ENCODE measurements around the gene OAT.
A peak's percentile ranks its signal among the peaks of the same experiment; 100 is the strongest.

OAT gene

GRCh38 chr10:124418726-124419501, at the start of gene OAT:
Gene OAT, minus strand, starts transcription at chr10:124418923. Its CDS starts 6,752 bp downstream, at chr10:124412171.
- DNase-seq: peak; percentile 97 to 99 (median 98)

- no peak for DNase-seq
These were observed 48.4 kb upstream of the OAT start for GRCh38 chr10:124467165-124467564.

- no peak for DNase-seq
These were observed 47.2 kb upstream of the OAT start for GRCh38 chr10:124465777-124466488.

- no peak for DNase-seq
These were observed 46.5 kb upstream of the OAT start for GRCh38 chr10:124465003-124465776.

- no peak for DNase-seq
These were observed 45.6 kb upstream of the OAT start for GRCh38 chr10:124464028-124464965.

GRCh38 chr10:124462348-124462695, 43.6 kb upstream of the OAT start:
- DNase-seq: no peak

- peak; percentile 88 to 96 (median 94) for DNase-seq
These were observed 43.1 kb upstream of the OAT start, which contains the start of gene LHPP for GRCh38 chr10:124461642-124462347. Gene LHPP, plus strand, starts transcription at chr10:124461823. Its CDS starts 40 bp downstream, at chr10:124461863.

GRCh38 chr10:124460144-124460543, 41.4 kb upstream of the OAT start:
- no peak for DNase-seq

GRCh38 chr10:124459395-124459794, 40.7 kb upstream of the OAT start:
- no peak for DNase-seq

- no peak for DNase-seq
These were observed 40.2 kb upstream of the OAT start for GRCh38 chr10:124458889-124459288.

- no peak for DNase-seq
These were observed 39.8 kb upstream of the OAT start for GRCh38 chr10:124458473-124458872.

- DNase-seq: no peak
These were observed 36.7 kb upstream of the OAT start for GRCh38 chr10:124455441-124455840.

GRCh38 chr10:124453960-124454610, 35.4 kb upstream of the OAT start:
- no peak for DNase-seq

GRCh38 chr10:124451276-124451675, 32.6 kb upstream of the OAT start:
- DNase-seq: no peak

- DNase-seq: no peak
These were observed 32.0 kb upstream of the OAT start for GRCh38 chr10:124450783-124451057.

GRCh38 chr10:124450012-124450782, 31.5 kb upstream of the OAT start, which contains the start of gene NKX1-2:
Gene NKX1-2, minus strand, starts transcription at chr10:124450035. Its CDS starts 92 bp downstream, at chr10:124449943.
- peak in 2 of 3 donors; percentile 24 to 60 for DNase-seq

GRCh38 chr10:124449170-124450011, 30.7 kb upstream of the OAT start:
- peak in 1 of 3 donors; percentile 25 for DNase-seq

- no peak for DNase-seq
These were observed 30.0 kb upstream of the OAT start for GRCh38 chr10:124448696-124449169.
